Endodermal cell (in vitro differentiated cells): Measurements from ENCODE around the gene SCG3. TPM values are rescaled to one million over a fixed set of nuclear protein-coding genes. Genes with fewer than 3 reads are reported as not detected.
A peak's percentile ranks its signal among the peaks of the same experiment; 100 is the strongest.

ENCODE experiments used
- DNase-seq: peaks from one replicate; pipeline ENCODE4 v3.0.0-alpha.2; 2017
- H3K27ac ChIP-seq: 2 replicates; pipeline ENCODE4 v1.5.1; 2013; ENCODE audit warnings: mild to moderate bottlenecking, low read depth, low read length, moderate library complexity
- H3K27me3 ChIP-seq: 2 replicates; pipeline ENCODE4 v1.6.1; 2013; ENCODE audit warnings: mild to moderate bottlenecking, low read length, moderate library complexity; ENCODE audit not compliant: insufficient read depth, control insufficient read depth, poor library complexity, severe bottlenecking
- H3K36me3 ChIP-seq: 2 replicates; pipeline ENCODE4 v1.7.0; 2013; ENCODE audit warnings: mild to moderate bottlenecking, low read length, moderate library complexity; ENCODE audit not compliant: control insufficient read depth, insufficient read depth
- H3K4me1 ChIP-seq: one replicate; pipeline ENCODE4 v1.7.0; 2013; ENCODE audit warnings: low read length; ENCODE audit not compliant: control insufficient read depth, insufficient read depth
- H3K4me3 ChIP-seq: 2 replicates; pipeline ENCODE4 v1.5.1; 2013; ENCODE audit warnings: mild to moderate bottlenecking, low read length, moderate library complexity
- H3K9ac ChIP-seq: 2 replicates; pipeline ENCODE4 v1.6.1; 2013; ENCODE audit warnings: mild to moderate bottlenecking, low read length, moderate library complexity; ENCODE audit not compliant: poor library complexity, severe bottlenecking; ENCODE audit errors: extremely low read depth
- H3K9me3 ChIP-seq: 2 replicates; pipeline ENCODE4 v1.6.1; 2013; ENCODE audit warnings: mild to moderate bottlenecking, low read length, moderate library complexity; ENCODE audit not compliant: control insufficient read depth
- H3K27ac Mint-ChIP-seq: 2 replicates; pipeline ENCODE4 v1.8.0; 2020; ENCODE audit warnings: mixed read lengths
- H3K27me3 Mint-ChIP-seq: 2 replicates; pipeline ENCODE4 v1.8.0; 2021; ENCODE audit warnings: mild to moderate bottlenecking, mixed read lengths; ENCODE audit not compliant: insufficient read depth
- H3K36me3 Mint-ChIP-seq: 2 replicates; pipeline ENCODE4 v1.8.0; 2020; ENCODE audit warnings: low read depth, mixed read lengths
- H3K4me1 Mint-ChIP-seq: 2 replicates; pipeline ENCODE4 v1.8.0; 2020; ENCODE audit warnings: mixed read lengths
- H3K4me3 Mint-ChIP-seq: 2 replicates; pipeline ENCODE4 v1.8.0; 2020; ENCODE audit warnings: mild to moderate bottlenecking, moderate library complexity, mixed read lengths
- H3K9me3 Mint-ChIP-seq: 2 replicates; pipeline ENCODE4 v1.8.0; 2020; ENCODE audit warnings: mild to moderate bottlenecking, mixed read lengths
- CTCF ChIP-seq: fragments of 200-600 bp; sonication (generic); conservative IDR thresholded peaks from 2 replicates; pipeline ENCODE4 v1.5.0; 2021; ENCODE audit warnings: antibody characterized with exemption, mild to moderate bottlenecking
- WGBS, 2 experiments: methylation state at CpG; one replicate each; pipeline versions ENCODE4 v1.1.5 to v1.1.7; 2013; ENCODE audit warnings: missing lambda C conversion rate in 2 of 2, mixed read lengths in 1 of 2; ENCODE audit not compliant: insufficient coverage in 1 of 2, insufficient read length in 1 of 2; 5-methylcytosine and 5-hydroxymethylcytosine counted together
- total RNA-seq, 2 donors: library from RNA; stranded (reverse); fragmentation: NEBNext Ultra II Directional in 1 of 2; extraction: Animal tissue kit (Norgen Biotek cat#: 25700) in 1 of 2; gene quantifications; 2 replicates in 1 of 2; 3 replicates in 1 of 2; pipeline ENCODE4 v1.2.1, GENCODE V29; 2021

Gene SCG3
- total RNA-seq, 2 donors from 2014 or later = 10.0 to 18.3 TPM

- no peaks in the 10 kb centered on the region for H3K4me1 Mint-ChIP-seq
- no peak overlapping the region for H3K27ac ChIP-seq
- no peaks in the 10 kb centered on the region for H3K9me3 Mint-ChIP-seq
- H3K9ac ChIP-seq = no peak overlapping the region
- H3K36me3 ChIP-seq = no peaks in the 10 kb centered on the region
- no peaks in the 10 kb centered on the region for H3K9me3 ChIP-seq
- no peak for DNase-seq
- peaks cover 86% of the 10 kb centered on the region for H3K27me3 ChIP-seq
- TF ChIP-seq CTCF = no peak
- H3K4me3 Mint-ChIP-seq = no peak overlapping the region
- no peak overlapping the region for H3K4me3 ChIP-seq
- no peaks in the 10 kb centered on the region for H3K36me3 Mint-ChIP-seq
- 82 to 91% methylated on average over 3 to 4 of the region's 4 CpGs for WGBS, 2 experiments
- peaks cover 76% of the 10 kb centered on the region for H3K27me3 Mint-ChIP-seq
- H3K27ac Mint-ChIP-seq = no peak overlapping the region
- no peaks in the 10 kb centered on the region for H3K4me1 ChIP-seq
Observed at GRCh38 chr15:51750186-51750585, 68.9 kb downstream of the SCG3 start.

- Mint-ChIP-seq H3K27me3 (peaks cover 74% of the 10 kb centered on the region), H3K9me3 (no peaks in the 10 kb centered on the region), H3K4me1 (no peaks in the 10 kb centered on the region), H3K4me3 (peak within 1 kb of the TSS; percentile 70), H3K27ac (no peak within 1 kb of the TSS), H3K36me3 (no peaks in the 10 kb centered on the region)
- Histone ChIP-seq H3K4me3 (peak within 1 kb of the TSS; percentile 79), H3K9me3 (no peaks in the 10 kb centered on the region), H3K36me3 (no peaks in the 10 kb centered on the region), H3K27me3 (peaks cover 86% of the 10 kb centered on the region), H3K4me1 (no peaks in the 10 kb centered on the region), H3K9ac (no peak within 1 kb of the TSS), H3K27ac (no peak within 1 kb of the TSS)
- no peak for TF ChIP-seq CTCF
- 6 to 17% methylated on average over 26 to 65 of the region's 65 CpGs for WGBS, 2 experiments
- DNase-seq = peak; percentile 83
Observed at GRCh38 chr15:51750792-51751696, 69.7 kb downstream of the SCG3 start, which contains the start of gene TMOD2. TSS of gene TMOD2 (plus strand) at chr15:51751597. CDS start at chr15:51766442, 14,845 bp downstream.

- Histone ChIP-seq H3K27ac (no peak overlapping the region), H3K4me3 (peak overlapping the region; percentile 79), H3K4me1 (no peaks in the 10 kb centered on the region), H3K27me3 (peaks cover 89% of the 10 kb centered on the region), H3K36me3 (no peaks in the 10 kb centered on the region), H3K9ac (no peak overlapping the region), H3K9me3 (no peaks in the 10 kb centered on the region)
- H3K4me3 Mint-ChIP-seq = peak overlapping the region; percentile 70
- no peaks in the 10 kb centered on the region for H3K36me3 Mint-ChIP-seq
- peak; percentile 76 for DNase-seq
- peaks cover 70% of the 10 kb centered on the region for H3K27me3 Mint-ChIP-seq
- WGBS, 2 experiments = 3 to 5% methylated on average over 30 to 71 of the region's 71 CpGs
- H3K27ac Mint-ChIP-seq = no peak overlapping the region
- H3K9me3 Mint-ChIP-seq = no peaks in the 10 kb centered on the region
- TF ChIP-seq CTCF = no peak
- H3K4me1 Mint-ChIP-seq = no peaks in the 10 kb centered on the region
Observed at GRCh38 chr15:51751697-51752683, 70.7 kb downstream of the SCG3 start.
